AG04450 (cell line): ENCODE measurements around the gene AXL. TPM values are rescaled to one million over a fixed set of nuclear protein-coding genes. Genes with fewer than 3 reads are reported as not detected.

Source experiments
- CTCF ChIA-PET: fragments of 300-600, 350-600 bp; formaldehyde crosslinking; extraction: SDS; loops from one replicate; lab custom pipeline; 2022; ENCODE audit warnings: antibody characterized with exemption, inconsistent platforms; lab: Charles Lee
- POLR2A ChIA-PET: fragments of 350-600 bp; formaldehyde crosslinking; extraction: SDS; loops from one replicate; lab custom pipeline; 2021; ENCODE audit warnings: antibody characterized with exemption, inconsistent platforms; lab: Yijun Ruan, JAX
- DNase-seq: peaks from one replicate; pipeline ENCODE4 v3.0.0-alpha.2; 2011; ENCODE audit warnings: low read depth, low spot score
- H3K27ac ChIP-seq: one replicate; pipeline ENCODE4 v1.5.1; 2012; ENCODE audit warnings: low read depth, low read length, control low read depth
- H3K27me3 ChIP-seq: one replicate; pipeline ENCODE4 v1.6.0; 2012; ENCODE audit warnings: low read length; ENCODE audit not compliant: control insufficient read depth, insufficient read depth
- H3K4me3 ChIP-seq: 2 replicates; pipeline ENCODE4 v1.5.1; 2011; ENCODE audit warnings: mild to moderate bottlenecking, low read depth, low read length, control low read depth
- H3K9me3 ChIP-seq: 2 replicates; pipeline ENCODE4 v1.5.1; 2012; ENCODE audit warnings: low read length; ENCODE audit not compliant: control insufficient read depth, insufficient read depth
- CTCF ChIP-seq: IDR thresholded peaks from 2 replicates; pipeline ENCODE4 v1.5.1; 2011; ENCODE audit warnings: low read depth, low read length, control low read depth, inconsistent platforms
- polyA plus RNA-seq: library from polyadenylated mRNA; depleted of rRNA; stranded (reverse); fragments of >200 nt; gene quantifications from 2 replicates; pipeline ENCODE4 v1.2.3, GENCODE V29; 2011

Gene AXL
- polyA plus RNA-seq, 1 experiment: 210 TPM

- no peak for TF ChIP-seq CTCF
- CTCF ChIA-PET: interaction anchor here (0.5 to 7.0 kb wide), 4 partner anchors 44 to 61 kb away, joined by 3 to 79 read pairs (median 6); no protein-coding TSS in a partner anchor
- Histone ChIP-seq H3K9me3 (no peaks in the 10 kb centered on the region; the same call in 1 of the 2 replicates), H3K4me3 (peak overlapping the region; percentile 89), H3K27ac (peak overlapping the region; percentile 90), H3K27me3 (no peaks in the 10 kb centered on the region)
- no peak for DNase-seq
- POLR2A ChIA-PET: interaction anchor here (0.6 to 2.7 kb wide), 11 partner anchors 10 to 619 kb away, joined by 3 to 16 read pairs (median 4); no protein-coding TSS in a partner anchor
These were observed 45.8 kb downstream of the AXL start for GRCh38 chr19:41264581-41265394.

GRCh38 chr19:41265395-41266153 is 46.6 kb downstream of the AXL start:
- POLR2A ChIA-PET: interaction anchor here (0.6 to 1.2 kb wide), 4 partner anchors 54 to 66 kb away, joined by 3 to 4 read pairs (median 3); no protein-coding TSS in a partner anchor
- H3K27me3 ChIP-seq: no peaks in the 10 kb centered on the region
- CTCF ChIA-PET: interaction anchor here (0.8 to 7.0 kb wide), 5 partner anchors 40 to 62 kb away, joined by 4 to 79 read pairs (median 4); no protein-coding TSS in a partner anchor
- DNase-seq: no peak
- peak overlapping the region; percentile 89 for H3K4me3 ChIP-seq
- TF ChIP-seq CTCF: no peak
- no peaks in the 10 kb centered on the region; the same call in 1 of the 2 replicates for H3K9me3 ChIP-seq
- H3K27ac ChIP-seq: peak overlapping the region; percentile 90

GRCh38 chr19:41269055-41269454 is 50.0 kb downstream of the AXL start:
- no peak for TF ChIP-seq CTCF
- H3K27ac ChIP-seq: no peak overlapping the region
- DNase-seq: no peak
- no peak overlapping the region for H3K4me3 ChIP-seq
- CTCF ChIA-PET: interaction anchor here (0.7 kb wide), 1 partner anchor 40 kb away, joined by 7 read pairs; no protein-coding TSS in a partner anchor
- POLR2A ChIA-PET: no interaction called here
- H3K27me3 ChIP-seq: no peaks in the 10 kb centered on the region
- no peaks in the 10 kb centered on the region; the same call in 1 of the 2 replicates for H3K9me3 ChIP-seq

- ChIA-PET POLR2A (no interaction called here), CTCF (interaction anchor here (0.7 kb wide), 1 partner anchor 39 kb away, joined by 7 read pairs; no protein-coding TSS in a partner anchor)
- no peak for DNase-seq
- Histone ChIP-seq H3K4me3 (no peak overlapping the region), H3K9me3 (no peaks in the 10 kb centered on the region; the same call in 1 of the 2 replicates), H3K27ac (no peak overlapping the region), H3K27me3 (no peaks in the 10 kb centered on the region)
- TF ChIP-seq CTCF: no peak
These were observed 50.5 kb downstream of the AXL start for GRCh38 chr19:41269571-41269970.
